Ovary (tissue), 3 donors: ENCODE measurements around the gene SIK3.

ENCODE experiments used
- CTCF ChIP-seq, 3 donors: fragments of 450-650 bp in 2 of 3; fragments of 200-600 bp in 1 of 3; IDR thresholded peaks; one replicate each; pipeline versions ENCODE4 v1.5.1 to v1.8.0; 2016 to 2022; ENCODE audit warnings: antibody characterized with exemption in 3 of 3, mild to moderate bottlenecking in 1 of 3
- EP300 ChIP-seq: sonication (generic); formaldehyde crosslinking; IDR thresholded peaks from one replicate; pipeline ENCODE4 v1.6.1; 2017; ENCODE audit warnings: antibody characterized with exemption
- POLR2A ChIP-seq: fragments of 450-650 bp; IDR thresholded peaks from one replicate; pipeline ENCODE4 v1.6.1; 2017; ENCODE audit warnings: antibody characterized with exemption, mild to moderate bottlenecking, moderate library complexity
- donor health status: DM: no; HTN: no; CAD: no.

GRCh38 chr11:116862951-116863350, 235.3 kb downstream of the SIK3 start:
- no peak for TF ChIP-seq POLR2A
- no peak for TF ChIP-seq CTCF (IDR thresholded peaks at IDR 0.05)
- TF ChIP-seq EP300, result no peak
